Endothelial cell of umbilical vein (primary cell): Measurements from ENCODE around the gene CAMKMT. TPM values are rescaled to one million over a fixed set of nuclear protein-coding genes. Genes with fewer than 3 reads are reported as not detected.

ENCODE experiments used
- BruUV-seq: library from RNA; stranded (reverse); fragments of 400-500 nt; replicated peaks from 2 replicates; lab custom pipeline; 2021; lab: Mats Ljungman, UMichigan
- CTCF ChIA-PET: fragments of 300-600, 350-600 bp; sonication (Branson Sonifier 250); formaldehyde crosslinking; loops from one replicate; lab custom pipeline; 2021; ENCODE audit warnings: antibody characterized with exemption, inconsistent platforms; lab: Charles Lee
- POLR2A ChIA-PET: fragments of 300-600, 350-600 bp; sonication (Branson Sonifier 250); formaldehyde crosslinking; loops from one replicate; lab custom pipeline; 2021; ENCODE audit warnings: antibody characterized with exemption, inconsistent platforms; lab: Charles Lee
- DNase-seq: peaks from one replicate; pipeline ENCODE4 v3.0.0-alpha.2; 2011; ENCODE audit warnings: low read depth, low spot score
- FAIRE-seq: peaks from 2 replicates; lab custom pipeline; 2011; peaks lifted over from hg19 to GRCh38; lab: Jason Lieb, UNC
- H2AFZ ChIP-seq: 2 replicates; pipeline ENCODE4 v1.6.0; 2012; ENCODE audit warnings: low read depth, low read length, control low read depth, inconsistent platforms
- H3K27ac ChIP-seq: 2 replicates; pipeline ENCODE4 v1.5.1; 2011; ENCODE audit warnings: low read depth, mild to moderate bottlenecking, control low read depth, low read length, moderate library complexity; ENCODE audit not compliant: insufficient read depth
- H3K27me3 ChIP-seq, 2 experiments: 2 replicates each; pipeline versions ENCODE4 v1.6.0 to v1.6.1; 2011; ENCODE audit warnings: low read length in 2 of 2, mixed read lengths in 1 of 2; ENCODE audit not compliant: control insufficient read depth in 2 of 2, insufficient read depth in 2 of 2
- H3K36me3 ChIP-seq, 2 experiments: 2 replicates in 1 of 2; 3 replicates in 1 of 2; pipeline ENCODE4 v1.5.1; 2011; ENCODE audit warnings: low read length in 2 of 2, mild to moderate bottlenecking in 1 of 2, moderate library complexity in 1 of 2; ENCODE audit not compliant: control insufficient read depth in 2 of 2, insufficient read depth in 2 of 2; ENCODE audit errors: extremely low read depth in 1 of 2
- H3K4me1 ChIP-seq: 3 replicates; pipeline ENCODE4 v1.5.1; 2011; ENCODE audit warnings: mild to moderate bottlenecking, low read length; ENCODE audit not compliant: control insufficient read depth, insufficient read depth; ENCODE audit errors: extremely low read depth
- H3K4me2 ChIP-seq: 2 replicates; pipeline ENCODE4 v1.6.1; 2011; ENCODE audit warnings: low read length, control low read depth, mixed read lengths; ENCODE audit not compliant: insufficient read depth
- H3K4me3 ChIP-seq, 3 experiments: fragments of 200-600 bp in 1 of 3; sonication (generic), shearing (Covaris generic) in 1 of 3; replicated peaks in 1 of 3; 2 replicates each; pipeline ENCODE4 v1.5.1; 2011 to 2016; ENCODE audit warnings: control low read depth in 3 of 3, low read length in 3 of 3, mild to moderate bottlenecking in 2 of 3, inconsistent platforms in 1 of 3, low read depth in 1 of 3, moderate library complexity in 1 of 3; ENCODE audit not compliant: insufficient read depth in 1 of 3
- H3K79me2 ChIP-seq: 2 replicates; pipeline ENCODE4 v1.6.0; 2012; ENCODE audit warnings: low read length, inconsistent platforms; ENCODE audit not compliant: control insufficient read depth, insufficient read depth
- H3K9ac ChIP-seq: replicated peaks from 2 replicates; pipeline ENCODE3; 2011; ENCODE audit warnings: low read length, control low read depth; ENCODE audit not compliant: insufficient read depth; ENCODE audit errors: extremely low read depth
- H3K9me1 ChIP-seq: replicated peaks from 3 replicates; pipeline ENCODE4 v1.6.0; 2011; ENCODE audit warnings: mild to moderate bottlenecking, low read length; ENCODE audit not compliant: control insufficient read depth, insufficient read depth; ENCODE audit errors: extremely low read depth
- H3K9me3 ChIP-seq: replicated peaks from 2 replicates; pipeline ENCODE4 v1.5.1; 2012; ENCODE audit warnings: low read length, inconsistent platforms; ENCODE audit not compliant: control insufficient read depth, insufficient read depth
- H4K20me1 ChIP-seq: replicated peaks from 2 replicates; pipeline ENCODE3; 2011; ENCODE audit warnings: mild to moderate bottlenecking, low read length; ENCODE audit not compliant: control insufficient read depth, insufficient read depth; ENCODE audit errors: extremely low read depth
- CTCF ChIP-seq, 2 donors: IDR thresholded peaks; 1 replicate in 1 of 2; 2 replicates in 1 of 2; pipeline ENCODE4 v1.5.1; 2011; ENCODE audit warnings: low read length in 2 of 2, mild to moderate bottlenecking in 2 of 2, moderate library complexity in 2 of 2, control low read depth in 1 of 2, inconsistent platforms in 1 of 2, low read depth in 1 of 2; ENCODE audit not compliant: insufficient read depth in 1 of 2; ENCODE audit errors: extremely low read depth in 1 of 2
- EZH2 ChIP-seq: IDR thresholded peaks from 2 replicates; pipeline ENCODE4 v1.6.1; 2012; ENCODE audit warnings: borderline replicate concordance, low read depth, mild to moderate bottlenecking, moderate library complexity, low read length, inconsistent platforms; ENCODE audit not compliant: severe bottlenecking
- FOS ChIP-seq: IDR thresholded peaks from 2 replicates; pipeline ENCODE4 v1.6.1; 2011; ENCODE audit warnings: mild to moderate bottlenecking, low read length, moderate library complexity, borderline replicate concordance; ENCODE audit not compliant: insufficient read depth
- GATA2 ChIP-seq: IDR thresholded peaks from 2 replicates; pipeline ENCODE4 v1.7.0; 2011; ENCODE audit warnings: low read depth, mild to moderate bottlenecking, moderate library complexity, mixed read lengths, low read length; ENCODE audit not compliant: insufficient read length, insufficient read depth
- JUN ChIP-seq: IDR thresholded peaks from 2 replicates; pipeline ENCODE4 v1.6.1; 2011; ENCODE audit warnings: borderline replicate concordance, low read depth; ENCODE audit not compliant: insufficient read length, insufficient read depth
- MYC ChIP-seq: IDR thresholded peaks from one replicate; pipeline ENCODE4 v1.6.1; 2011; ENCODE audit warnings: mild to moderate bottlenecking, low read depth, low read length
- POLR2A ChIP-seq: IDR thresholded peaks from 2 replicates; pipeline ENCODE4 v1.6.1; 2012; ENCODE audit warnings: low read depth, mild to moderate bottlenecking, control low read depth, low read length
- POLR2AphosphoS5 ChIP-seq: IDR thresholded peaks from 2 replicates; pipeline ENCODE4 v1.6.1; 2012; ENCODE audit warnings: low read depth, mild to moderate bottlenecking, control low read depth, low read length, moderate library complexity; ENCODE audit not compliant: insufficient read depth
- dilution Hi-C: fragments of 300-500 bp; cut with MboI; formaldehyde crosslinking; loops from one replicate; pipeline ENCODE4 v1.15.0; 2019; ENCODE audit warnings: low sequenced_read_pairs; ENCODE audit not compliant: extremely low pct_ligation_motif_present
- intact Hi-C: fragments of 100-400 bp; cut with micrococcal nuclease; formaldehyde crosslinking; loops from one replicate; pipeline ENCODE4 v1.10.0; 2022
- polyA plus RNA-seq, 4 experiments: library from polyadenylated mRNA; depleted of rRNA in 3 of 4; stranded (reverse) in 3 of 4; unstranded in 1 of 4; fragments of >200 nt; gene quantifications; 2 replicates each; pipeline versions ENCODE4 v1.2.1 to v1.2.3, GENCODE V29; 2011 to 2012; ENCODE audit warnings: missing spikeins in 1 of 4
- total RNA-seq: library from RNA; stranded (reverse); gene quantifications from 2 replicates; pipeline ENCODE4 v1.2.3, GENCODE V29; 2021
- TF ChIP-seq, protein P1 (sequence below): IDR thresholded peaks from 2 replicates; pipeline ENCODE4 v1.6.1; 2011; ENCODE audit not compliant: insufficient read depth, insufficient read length

The CAMKMT gene
- total and polyA plus RNA-seq, 2 donors (not counting 3 experiments of a cell fraction or from before 2014, with no cell fraction given): 4.1 to 10.7 TPM

GRCh38 chr2:44700824-44701223, 339.1 kb downstream of the CAMKMT start:
- H3K27me3 ChIP-seq: no peaks in the 10 kb centered on the region
- no peaks in the 10 kb centered on the region for H3K9me3 ChIP-seq
- DNase-seq (no peak), FAIRE-seq (no peak)
- H3K9me1 ChIP-seq: no peaks in the 10 kb centered on the region
- H2AFZ ChIP-seq: no peak overlapping the region
- no peak for TF ChIP-seq EZH2
- no peak for TF ChIP-seq FOS
- TF ChIP-seq MYC: no peak
- TF ChIP-seq JUN: no peak
- no peak for TF ChIP-seq CTCF (IDR thresholded peaks at IDR 0.05; ENCODE audit: extremely low read depth in 1 of 2, insufficient read depth in 1 of 2, low read depth in 1 of 2, low read length in 2 of 2)
- TF ChIP-seq, protein P1, sequence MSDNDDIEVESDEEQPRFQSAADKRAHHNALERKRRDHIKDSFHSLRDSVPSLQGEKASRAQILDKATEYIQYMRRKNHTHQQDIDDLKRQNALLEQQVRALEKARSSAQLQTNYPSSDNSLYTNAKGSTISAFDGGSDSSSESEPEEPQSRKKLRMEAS: no peak
- TF ChIP-seq POLR2A: no peak
- no peak for TF ChIP-seq POLR2AphosphoS5
- TF ChIP-seq GATA2: no peak
- H4K20me1 ChIP-seq: no peaks in the 10 kb centered on the region
- no TSS peak for BruUV-seq
- dilution Hi-C loops: no loop called here
- intact Hi-C loops: no loop called here
- H3K4me1 ChIP-seq: no peaks in the 10 kb centered on the region
- POLR2A ChIA-PET: no interaction called here
- CTCF ChIA-PET: interaction anchor here (1.2 kb wide), 1 partner anchor 221 kb away, joined by 4 read pairs; no protein-coding TSS in a partner anchor
- no peak overlapping the region for H3K27ac ChIP-seq
- H3K79me2 ChIP-seq: no peaks in the 10 kb centered on the region
- no peak overlapping the region for H3K4me2 ChIP-seq
- H3K4me3 ChIP-seq: no peak overlapping the region
- H3K36me3 ChIP-seq: no peaks in the 10 kb centered on the region
- no peak overlapping the region for H3K9ac ChIP-seq
